NB4 (cell line): Measurements from ENCODE around the gene PRKG1.

Experiments
- CTCF ChIP-seq: IDR thresholded peaks from one replicate; pipeline ENCODE4 v1.5.1; 2012; ENCODE audit warnings: low read depth, low read length
- MAX ChIP-seq: IDR thresholded peaks from 2 replicates; pipeline ENCODE4 v1.6.1; 2011; ENCODE audit warnings: low read depth, low read length
- MYC ChIP-seq: IDR thresholded peaks from 2 replicates; pipeline ENCODE4 v1.6.1; 2011; ENCODE audit warnings: low read depth, low read length
- POLR2A ChIP-seq: IDR thresholded peaks from 2 replicates; pipeline ENCODE4 v1.6.1; 2011; ENCODE audit warnings: mild to moderate bottlenecking; ENCODE audit not compliant: insufficient read length; ENCODE audit errors: extremely low read depth

GRCh38 chr10:51321300-51321699, 247.0 kb downstream of the PRKG1 start:
- no peak for TF ChIP-seq CTCF
- no peak for TF ChIP-seq MAX
- no peak for TF ChIP-seq POLR2A
- no peak for TF ChIP-seq MYC
